Activated CD4-positive, alpha-beta T cell treated with anti-CD3 and anti-CD28 coated beads for 48 hours (primary cell): ENCODE data around the gene LRG1.

Experiments
- DNase-seq: peaks from one replicate; pipeline ENCODE4 v3.0.0-alpha.2; 2020

LRG1 gene

DNA sequence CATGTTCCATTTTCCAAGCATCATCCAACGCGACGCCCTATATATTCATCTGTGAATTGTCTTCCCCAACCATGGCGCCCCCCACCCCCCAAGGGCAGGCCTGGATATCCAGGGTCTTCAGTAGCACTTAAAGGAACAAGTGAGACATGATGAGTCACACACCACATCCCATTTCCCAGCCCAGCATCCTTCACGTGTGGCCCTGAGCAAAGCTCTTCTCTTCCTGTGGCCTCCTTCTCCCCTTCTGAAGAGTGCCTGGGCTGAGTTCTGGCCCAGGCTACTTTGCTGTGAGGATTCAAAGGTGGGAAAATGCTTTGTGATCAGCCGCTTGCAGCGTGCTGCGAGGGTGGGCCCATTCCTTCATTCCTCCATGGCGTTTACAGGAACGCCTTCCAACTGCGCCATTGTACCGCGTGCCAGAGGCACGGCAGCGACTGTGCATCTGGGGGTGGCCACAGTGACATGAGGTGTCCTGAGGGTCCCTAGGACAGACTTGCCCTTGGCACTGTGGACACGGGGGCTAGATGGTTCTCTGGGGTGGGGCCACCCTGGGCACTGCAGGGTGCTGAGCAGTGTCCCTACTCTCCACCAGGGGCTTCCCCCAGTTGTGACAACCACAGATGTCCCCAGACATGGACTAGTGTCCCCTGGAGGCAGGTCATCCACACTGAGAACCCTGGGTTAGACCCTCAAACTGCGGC lies 33.2 kb downstream of the LRG1 start:
- DNase-seq, result no peak

DNA sequence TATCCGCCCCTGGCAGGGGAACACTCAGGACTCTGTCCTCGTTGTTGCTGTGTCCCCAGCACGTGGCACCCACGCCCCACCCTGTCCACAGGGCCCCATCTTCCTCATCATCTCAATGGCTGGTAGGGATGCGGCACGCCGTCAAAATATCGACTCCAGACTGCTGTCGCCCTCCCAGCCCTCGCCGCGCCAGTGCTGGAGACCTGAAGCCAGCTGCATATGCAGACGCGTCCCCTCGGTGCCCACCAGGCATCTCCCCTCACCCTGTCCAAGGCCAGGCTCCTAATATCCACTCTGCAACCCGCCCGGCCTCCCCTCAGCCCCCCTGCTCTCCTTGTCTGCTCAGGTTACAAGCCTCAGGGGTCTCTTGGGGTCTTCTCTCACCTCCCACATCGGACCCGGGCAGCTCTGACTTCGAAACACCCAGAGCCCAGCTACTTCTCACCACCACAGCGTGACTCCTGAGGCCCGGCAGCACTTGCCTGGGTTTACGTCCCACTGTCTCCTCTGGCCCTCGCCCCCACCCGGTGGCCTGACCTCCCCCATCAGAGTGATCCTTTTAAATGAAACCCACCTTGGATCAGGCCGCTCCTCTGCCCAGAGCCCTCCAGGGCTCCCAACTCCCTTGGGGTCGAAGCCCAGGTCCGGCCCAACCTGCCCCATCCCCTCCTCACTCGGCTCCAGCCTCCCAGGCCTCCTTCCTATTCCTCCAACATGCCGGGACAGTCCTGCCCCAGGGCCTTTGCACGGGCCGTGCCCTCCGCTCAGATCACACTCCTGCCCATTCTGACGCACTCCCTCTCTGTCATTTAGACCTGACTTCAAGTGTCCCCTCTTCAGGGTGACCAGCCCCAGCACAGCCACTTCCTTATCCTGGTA lies 34.0 kb downstream of the LRG1 start:
- no peak for DNase-seq

DNA sequence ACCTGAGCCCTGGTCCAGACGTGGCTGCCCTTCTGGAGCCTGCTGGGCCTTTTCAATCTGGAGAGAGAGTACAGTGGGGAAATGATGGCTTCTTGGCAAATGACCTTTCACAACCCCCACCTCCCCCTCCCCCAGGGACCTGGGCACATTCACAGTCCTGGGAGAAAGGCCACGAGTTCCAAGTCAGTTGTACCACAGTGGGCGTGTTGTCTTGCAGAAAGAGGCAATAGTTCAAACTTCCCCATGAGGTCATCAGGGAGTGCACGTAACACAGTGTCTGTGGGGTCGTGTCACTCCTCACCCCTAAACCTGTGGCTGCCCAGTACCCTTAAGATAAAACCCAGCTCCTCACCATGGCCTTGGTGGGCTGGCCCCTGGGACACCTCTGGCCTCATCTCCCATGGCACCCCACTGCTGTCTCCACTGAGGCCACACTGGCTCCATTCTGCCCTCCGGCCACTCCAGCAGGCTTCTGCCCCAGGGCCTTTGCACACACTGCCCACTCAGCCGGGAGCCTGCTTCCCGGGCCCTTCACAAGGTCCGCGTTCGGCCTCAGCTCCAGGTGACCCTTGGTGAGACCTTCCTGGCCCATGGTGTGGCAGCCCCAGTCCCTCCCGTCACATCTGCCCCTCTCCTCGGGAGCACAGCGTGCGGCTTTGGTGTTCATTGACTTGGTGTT lies 34.8 kb downstream of the LRG1 start:
- no peak for DNase-seq

DNA sequence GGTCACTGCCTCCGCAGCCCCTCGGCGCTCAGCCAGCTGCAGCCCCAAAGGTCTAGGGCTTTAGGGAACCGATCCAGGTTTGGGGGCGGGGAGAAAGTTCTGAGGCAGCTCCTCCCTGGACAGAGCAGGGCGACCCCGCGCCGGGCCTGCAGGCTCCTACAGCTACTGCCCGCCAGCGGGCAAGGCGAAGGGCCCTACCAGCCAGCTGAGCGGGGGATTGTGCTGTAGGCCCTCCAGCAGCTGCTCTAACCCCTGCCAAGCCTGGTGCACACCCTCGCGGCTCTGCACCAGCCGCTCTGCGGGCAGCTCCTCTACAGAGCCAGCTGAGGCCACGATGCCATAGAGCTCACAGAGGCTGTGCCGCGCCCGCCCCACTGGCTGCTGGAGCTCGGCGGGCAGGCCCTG lies 35.5 kb downstream of the LRG1 start:
- DNase-seq, result no peak

DNA sequence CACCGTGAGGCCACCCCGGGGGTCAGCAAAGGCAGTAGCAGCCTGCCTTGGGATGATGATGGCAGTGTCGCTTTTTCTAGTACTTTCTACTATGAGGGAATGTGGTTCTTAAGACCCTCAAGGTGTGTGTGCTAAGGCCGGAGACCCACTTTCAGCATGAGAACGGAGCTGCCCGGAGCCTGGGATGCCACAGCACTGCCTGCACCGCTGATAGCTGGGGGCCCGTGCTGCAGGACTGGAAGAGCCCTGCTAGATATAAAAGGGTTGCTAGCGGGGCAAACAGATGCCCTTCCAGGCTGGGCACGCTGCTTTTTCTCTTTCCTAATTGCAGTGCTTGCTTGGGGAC lies 36.0 kb downstream of the LRG1 start:
- DNase-seq, result no peak

DNA sequence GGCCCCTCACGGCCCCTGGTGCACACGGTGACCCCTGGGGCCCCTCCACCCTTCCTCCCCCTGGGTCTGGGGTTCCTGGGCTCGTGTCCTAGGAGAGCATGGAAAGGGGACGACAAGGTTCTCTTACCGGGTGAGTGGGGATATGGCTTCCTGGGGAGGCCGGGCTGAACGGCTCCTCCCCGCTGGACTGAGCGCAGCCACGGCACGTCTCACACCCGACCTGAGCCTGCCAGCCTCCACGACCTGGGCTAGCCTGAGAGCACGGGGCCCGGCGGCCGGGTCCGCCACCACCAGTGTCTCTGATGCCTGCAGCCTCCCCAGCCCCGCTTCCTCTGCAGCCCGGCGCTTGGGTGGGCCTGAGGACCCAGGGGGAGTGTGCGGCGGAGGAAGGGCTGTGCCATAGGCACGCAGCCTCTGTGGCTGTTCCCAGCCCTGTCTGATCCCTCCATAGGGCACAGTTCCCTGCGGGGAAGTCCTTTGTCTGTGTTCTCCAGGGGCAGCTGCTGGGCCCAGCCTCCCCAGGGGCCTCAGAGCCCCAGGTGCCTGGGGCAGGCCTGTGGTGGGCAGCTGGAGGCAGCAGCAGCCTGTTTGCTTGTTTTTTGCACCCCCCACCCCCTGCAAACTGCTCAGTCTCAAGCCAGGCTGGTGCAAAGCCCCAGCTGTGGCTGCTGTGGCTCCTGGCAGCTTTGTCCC lies 36.6 kb downstream of the LRG1 start:
- DNase-seq, result no peak

DNA sequence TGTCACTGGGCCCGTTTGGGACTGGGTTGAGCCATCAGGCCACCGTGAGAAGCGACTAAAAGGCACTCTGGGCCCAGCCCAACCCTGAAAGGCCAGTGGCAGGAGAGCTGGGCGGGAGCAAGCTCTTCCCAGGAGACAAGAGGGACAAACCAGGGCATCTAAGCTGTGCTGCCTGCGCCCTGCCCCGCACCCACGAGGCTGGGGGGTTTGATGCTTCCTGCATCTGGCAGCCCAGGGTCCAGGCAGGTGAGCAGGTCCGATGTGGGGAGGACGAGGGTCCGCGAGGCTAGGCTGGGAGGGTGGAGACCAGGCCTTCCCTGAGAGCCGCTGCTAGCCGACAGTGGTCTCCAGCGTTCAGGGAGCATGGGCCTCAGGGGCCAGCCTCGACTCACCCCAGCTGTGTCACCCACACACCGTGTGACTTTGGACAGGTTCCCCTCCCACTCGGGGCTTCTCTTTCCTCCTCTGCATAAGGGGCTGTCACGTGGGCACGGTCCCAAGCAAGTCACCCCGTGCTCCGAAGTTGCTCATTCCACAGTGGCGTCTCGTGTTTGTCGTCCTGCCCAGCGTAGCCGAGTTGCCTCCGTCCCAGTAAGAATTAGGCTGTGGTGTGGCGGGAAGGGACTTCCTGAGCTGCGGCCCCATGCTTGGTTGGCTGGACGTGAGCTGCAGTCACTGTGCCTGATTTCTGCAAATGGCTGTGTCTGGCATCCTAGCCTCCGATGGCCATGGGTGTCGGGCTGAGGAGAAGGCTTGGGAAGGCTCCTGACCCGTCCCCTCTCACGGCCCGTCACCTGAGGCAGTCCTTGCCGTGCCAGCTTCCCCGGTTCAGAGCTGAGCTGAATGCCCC lies 37.3 kb downstream of the LRG1 start:
- DNase-seq, result no peak

DNA sequence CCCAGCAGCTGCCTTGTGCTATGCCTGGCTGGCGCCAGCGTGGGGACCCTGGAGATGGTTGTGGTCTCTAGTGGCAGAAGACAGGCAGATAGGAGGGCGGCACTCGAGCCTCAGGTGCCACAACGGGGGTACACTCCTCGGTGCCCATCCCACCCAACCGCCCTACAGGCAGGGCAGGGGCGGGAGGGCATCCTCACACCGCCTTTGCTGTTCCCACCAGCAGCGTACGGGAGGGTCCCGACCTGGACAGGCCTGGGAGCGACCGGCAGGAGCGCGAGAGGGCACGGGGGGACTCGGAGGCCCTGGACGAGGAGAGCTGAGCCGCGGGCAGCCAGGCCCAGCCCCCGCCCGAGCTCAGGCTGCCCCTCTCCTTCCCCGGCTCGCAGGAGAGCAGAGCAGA lies 38.1 kb downstream of the LRG1 start:
- DNase-seq, result no peak

DNA sequence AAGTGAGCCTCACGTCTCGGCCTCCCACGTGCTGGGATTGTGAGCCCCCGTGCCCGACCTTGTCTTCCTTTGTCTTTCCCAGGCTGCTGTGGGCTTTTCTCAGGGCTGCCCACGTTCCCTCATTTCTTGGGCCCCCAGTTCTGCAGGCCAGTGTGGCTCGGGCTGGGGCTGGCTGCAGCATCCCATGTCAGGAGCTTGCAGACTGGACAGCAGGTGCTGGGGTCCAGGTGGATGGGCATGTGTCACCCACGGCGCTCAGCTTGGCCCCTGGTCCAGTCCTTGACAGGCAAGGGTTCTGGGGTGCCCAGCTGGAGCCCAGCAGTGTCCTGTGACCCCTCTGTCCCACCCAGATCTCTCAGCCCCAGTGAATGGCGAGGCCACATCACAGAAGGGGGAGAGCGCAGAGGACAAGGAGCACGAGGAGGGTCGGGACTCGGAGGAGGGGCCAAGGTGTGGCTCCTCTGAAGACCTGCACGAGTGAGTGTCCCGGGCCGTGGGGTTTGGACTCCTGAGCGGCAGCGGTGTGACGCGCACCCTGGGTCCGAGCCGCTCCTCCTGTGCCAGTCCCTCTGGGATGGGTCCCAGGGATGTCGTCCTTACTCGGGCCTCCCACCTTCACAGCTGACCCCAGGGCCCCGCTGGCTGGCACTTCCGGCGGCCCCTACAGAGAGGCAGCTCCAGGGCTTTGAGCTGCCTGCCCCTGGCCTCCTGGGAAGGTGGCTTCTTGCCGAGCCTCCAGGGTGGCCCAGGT lies 38.8 kb downstream of the LRG1 start:
- DNase-seq, result no peak

DNA sequence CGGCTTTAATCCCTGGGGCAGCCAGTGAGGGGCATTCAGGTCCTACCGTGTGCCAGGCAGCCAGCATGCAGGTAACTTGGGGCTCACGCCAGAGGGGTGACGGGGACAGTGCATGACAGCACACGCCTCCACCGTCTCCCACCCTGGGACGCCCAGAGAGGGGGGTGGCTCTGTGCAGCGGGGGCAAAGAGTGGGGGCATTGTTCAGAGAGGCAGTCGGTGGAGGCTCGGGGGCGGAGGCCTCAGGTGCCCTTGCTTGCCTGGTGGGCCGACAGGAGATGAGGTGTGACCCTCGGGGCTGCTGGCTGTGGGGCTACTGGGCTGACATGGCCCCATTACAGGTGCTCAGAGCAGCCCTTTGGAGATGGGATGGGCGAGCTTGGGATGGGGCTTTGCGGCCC lies 40.0 kb downstream of the LRG1 start:
- no peak for DNase-seq

DNA sequence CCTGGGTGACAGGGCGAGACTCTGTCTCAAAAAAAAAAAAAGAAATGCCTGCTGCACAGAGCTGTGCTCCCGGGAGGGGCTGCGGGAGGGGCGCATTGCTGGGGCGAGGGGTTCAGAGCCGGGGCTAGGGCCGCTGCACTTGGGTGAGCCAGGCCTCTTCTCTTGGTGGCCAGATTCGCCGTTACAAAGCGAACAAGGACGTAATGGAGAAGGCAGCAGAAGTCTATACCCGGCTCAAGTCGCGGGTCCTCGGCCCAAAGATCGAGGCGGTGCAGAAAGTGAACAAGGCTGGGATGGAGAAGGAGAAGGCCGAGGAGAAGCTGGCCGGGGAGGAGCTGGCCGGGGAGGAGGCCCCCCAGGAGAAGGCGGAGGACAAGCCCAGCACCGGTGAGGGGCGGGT lies 40.5 kb downstream of the LRG1 start:
- no peak for DNase-seq

DNA sequence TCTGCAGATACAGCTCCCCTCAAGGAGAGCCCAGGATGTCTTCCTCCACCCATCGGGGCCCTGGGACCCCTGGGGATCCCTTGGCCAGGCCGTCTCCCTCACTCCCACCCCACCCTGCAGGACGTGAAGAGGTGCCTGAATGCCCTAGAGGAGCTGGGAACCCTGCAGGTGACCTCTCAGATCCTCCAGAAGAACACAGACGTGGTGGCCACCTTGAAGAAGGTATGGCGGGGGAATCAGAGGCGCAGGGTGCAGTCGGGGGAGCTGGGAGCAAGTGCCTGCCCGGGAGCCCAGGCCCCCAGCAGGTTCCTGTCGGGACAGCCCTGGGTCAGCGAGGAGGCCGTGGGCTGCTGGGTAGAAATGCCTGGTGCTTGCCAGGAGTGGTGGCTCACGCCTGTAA lies 41.1 kb downstream of the LRG1 start:
- no peak for DNase-seq

DNA sequence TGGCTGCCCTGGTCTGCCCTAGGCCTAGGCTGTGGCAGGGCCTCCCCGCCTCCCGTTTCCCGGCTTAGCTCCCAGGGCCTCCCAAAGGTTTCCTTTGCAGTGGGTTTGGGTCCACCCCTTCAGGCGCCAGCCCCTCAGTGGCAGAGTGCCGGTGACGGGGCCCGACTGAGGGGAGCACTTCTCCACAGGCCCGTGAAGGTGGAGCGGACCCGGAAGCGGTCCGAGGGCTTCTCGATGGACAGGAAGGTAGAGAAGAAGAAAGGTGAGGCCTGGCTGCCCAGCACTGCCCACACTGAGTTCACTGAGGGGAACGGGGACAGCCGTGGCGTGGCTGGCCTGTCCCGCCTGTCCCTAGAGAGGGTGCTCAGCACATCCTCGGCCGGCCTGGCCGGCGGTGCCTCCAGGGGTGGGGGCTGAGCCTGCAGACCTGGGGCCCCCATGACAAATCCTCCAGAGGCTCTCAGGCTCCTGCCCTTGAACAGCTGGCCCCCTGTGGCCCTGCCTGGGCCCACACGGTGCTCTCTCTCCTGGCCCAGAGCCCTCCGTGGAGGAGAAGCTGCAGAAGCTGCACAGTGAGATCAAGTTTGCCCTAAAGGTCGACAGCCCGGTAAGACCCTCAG lies 42.0 kb downstream of the LRG1 start:
- DNase-seq, result no peak

DNA sequence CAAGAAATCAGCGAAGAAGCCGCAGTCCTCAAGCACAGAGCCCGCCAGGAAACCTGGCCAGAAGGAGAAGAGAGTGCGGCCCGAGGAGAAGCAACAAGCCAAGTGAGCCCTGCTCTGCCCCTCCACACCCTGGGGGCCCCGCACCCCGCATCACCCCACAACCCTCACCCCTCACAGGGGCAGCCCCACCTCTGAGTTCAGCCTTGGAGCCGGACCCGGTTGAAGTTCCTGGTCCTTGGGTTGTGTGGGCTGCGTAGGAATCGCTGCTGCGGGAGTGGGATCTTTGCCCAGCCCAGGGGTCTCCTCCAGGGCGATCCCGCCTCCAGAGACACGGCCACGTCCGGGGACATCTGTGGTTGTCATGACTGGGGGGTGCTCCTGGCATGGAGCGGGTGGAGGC lies 43.5 kb downstream of the LRG1 start:
- no peak for DNase-seq

DNA sequence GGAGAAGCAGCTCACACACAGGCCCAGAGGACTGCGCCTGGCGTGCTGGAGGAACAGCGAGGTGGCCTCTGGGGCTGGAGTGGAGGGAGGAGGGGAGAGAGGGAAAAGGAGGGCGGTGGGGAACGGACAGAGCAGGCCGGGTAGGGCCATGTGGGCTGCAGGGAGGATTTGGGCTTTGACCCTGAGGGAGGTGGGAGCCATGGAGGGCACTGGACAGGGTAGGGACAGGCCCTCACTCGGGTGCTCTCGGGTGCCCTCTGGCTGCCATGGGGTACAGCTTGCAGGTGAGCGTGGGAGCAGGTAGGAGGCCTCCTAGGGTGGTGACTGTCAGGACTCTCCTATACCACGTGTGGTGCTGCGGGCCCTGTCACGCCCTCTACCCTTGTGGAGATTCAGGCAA lies 44.4 kb downstream of the LRG1 start:
- DNase-seq, result no peak

DNA sequence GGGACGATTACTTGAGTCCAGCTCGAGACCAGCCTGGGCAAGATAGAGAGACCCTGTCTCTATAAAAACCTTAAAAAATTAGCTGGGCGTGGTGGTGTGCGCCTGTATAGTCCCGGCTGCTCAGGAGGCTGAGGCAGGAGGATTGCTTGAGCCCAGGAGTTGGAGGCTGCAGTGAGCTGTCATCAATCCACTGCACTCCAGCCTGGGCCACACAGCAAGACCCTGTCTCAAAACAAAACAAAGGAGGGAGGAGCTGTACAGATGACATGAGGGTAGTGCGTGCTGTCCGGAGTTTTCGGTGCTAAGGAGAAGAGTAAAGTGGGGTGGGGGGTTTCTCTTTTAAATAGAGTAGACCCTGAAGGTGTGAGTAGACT lies 45.2 kb downstream of the LRG1 start:
- no peak for DNase-seq

DNA sequence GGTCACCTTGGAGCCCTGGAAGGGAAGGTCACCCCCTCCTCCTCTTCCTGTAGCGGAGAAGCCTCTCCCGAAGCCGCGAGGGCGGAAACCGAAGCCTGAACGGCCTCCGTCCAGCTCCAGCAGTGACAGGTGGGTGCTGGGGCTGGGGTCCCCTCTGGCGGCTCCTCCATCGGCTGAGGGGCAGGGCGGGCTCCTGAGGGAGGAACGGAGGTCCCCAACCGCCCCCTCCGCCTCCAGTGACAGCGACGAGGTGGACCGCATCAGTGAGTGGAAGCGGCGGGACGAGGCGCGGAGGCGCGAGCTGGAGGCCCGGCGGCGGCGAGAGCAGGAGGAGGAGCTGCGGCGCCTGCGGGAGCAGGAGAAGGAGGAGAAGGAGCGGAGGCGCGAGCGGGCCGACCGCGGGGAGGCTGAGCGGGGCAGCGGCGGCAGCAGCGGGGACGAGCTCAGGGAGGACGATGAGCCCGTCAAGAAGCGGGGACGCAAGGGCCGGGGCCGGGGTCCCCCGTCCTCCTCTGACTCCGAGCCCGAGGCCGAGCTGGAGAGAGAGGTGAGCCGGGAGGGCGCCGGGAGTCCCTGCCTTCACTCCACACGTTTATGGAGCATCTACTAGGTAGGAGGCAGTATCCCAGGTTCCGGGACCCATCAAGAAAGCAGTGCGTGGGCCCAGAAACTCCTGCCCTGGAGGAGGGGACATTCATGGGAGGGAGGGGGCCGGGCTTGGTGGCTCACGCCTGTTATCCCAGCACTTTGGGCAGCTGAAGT lies 45.7 kb downstream of the LRG1 start:
- DNase-seq, result no peak

DNA sequence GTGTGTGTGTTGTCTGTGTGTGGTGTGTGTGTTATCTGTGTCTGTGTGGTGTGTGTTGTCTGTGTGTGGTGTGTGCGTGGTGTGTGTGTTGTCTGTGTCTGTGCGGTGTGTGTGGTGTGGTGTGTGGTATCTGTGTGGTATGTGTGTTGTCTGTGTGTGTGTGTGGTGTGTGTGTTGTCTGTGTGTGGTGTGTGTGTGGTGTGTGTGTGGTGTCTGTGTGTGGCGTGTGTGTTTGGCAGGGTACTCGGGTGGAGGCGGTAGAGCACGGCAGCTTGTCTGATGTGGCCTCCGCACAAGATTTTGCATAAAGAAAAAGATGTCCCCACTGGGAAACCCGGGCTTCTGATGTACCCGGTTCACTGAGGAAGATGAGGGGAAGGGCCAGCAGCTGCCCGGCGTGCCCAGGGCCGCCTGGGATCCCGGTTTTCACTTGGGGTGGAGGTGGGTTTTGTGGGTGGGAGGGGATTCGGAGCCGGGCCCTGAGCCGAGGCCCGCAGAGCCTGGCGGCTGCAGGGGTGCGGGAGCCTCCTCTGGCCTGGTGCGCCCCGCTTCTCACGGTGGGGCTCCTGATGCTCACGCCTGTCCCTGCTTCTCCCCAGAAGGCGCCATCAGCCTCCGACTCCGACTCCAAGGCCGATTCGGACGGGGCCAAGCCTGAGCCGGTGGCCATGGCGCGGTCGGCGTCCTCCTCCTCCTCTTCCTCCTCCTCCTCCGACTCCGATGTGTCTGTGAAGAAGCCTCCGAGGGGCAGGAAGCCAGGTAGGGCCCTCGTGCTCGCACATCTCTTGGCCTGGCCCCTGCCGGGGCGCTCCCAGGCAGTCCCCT lies 46.5 kb downstream of the LRG1 start:
- DNase-seq, result no peak

DNA sequence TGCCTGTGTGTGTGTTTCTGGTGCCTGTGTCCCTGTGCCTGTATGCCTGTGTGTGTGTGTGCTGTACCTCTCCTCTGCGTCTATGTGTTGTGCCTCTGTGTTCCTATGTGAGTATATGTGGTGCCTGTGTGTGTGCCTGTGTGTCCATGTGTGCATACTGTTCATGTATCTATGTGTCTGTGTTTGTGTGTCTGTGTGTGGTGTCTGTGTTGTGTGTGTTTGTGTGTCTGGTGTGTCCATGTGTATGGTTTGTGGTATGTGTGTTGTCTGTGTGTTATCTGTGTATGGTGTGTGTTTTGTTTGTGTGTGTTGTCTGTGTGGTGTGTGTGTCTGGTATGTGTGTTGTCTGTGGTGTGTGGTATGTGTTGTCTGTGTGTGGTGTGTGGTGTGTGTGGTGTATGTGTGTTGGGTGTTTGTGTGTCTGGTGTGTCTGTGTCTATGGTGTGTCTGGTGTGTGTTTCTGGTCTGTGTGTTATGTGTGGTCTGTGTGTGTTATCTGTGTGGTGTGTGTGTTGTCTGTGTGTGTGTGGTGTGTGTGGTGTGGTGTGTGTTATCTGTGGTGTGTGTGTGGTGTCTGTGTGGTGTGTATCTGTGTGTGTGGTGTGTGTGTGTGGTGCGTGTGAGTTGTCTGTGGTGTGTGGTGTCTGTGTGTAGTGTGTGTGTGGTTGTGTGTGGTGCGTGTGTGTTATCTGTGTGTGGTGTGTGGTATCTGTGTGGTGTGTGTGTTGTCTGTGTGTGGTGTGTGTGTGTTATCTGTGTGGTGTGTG lies 47.3 kb downstream of the LRG1 start:
- no peak for DNase-seq
